HEK293T (cell line): ENCODE data around the gene PDS5B.
"Not testable (repeated sequence)": the region's sequence is repeated elsewhere in the genome, so short reads cannot be mapped to it uniquely, and the experiment has no call there.

ENCODE experiments used
- CTCF ChIA-PET: fragments of 350-600 bp; formaldehyde crosslinking; extraction: SDS; loops from one replicate; lab custom pipeline; 2021; ENCODE audit warnings: antibody characterized with exemption, inconsistent platforms; lab: Yijun Ruan, JAX
- POLR2A ChIA-PET: fragments of 350-600 bp; formaldehyde crosslinking; extraction: SDS; loops from one replicate; lab custom pipeline; 2020; ENCODE audit warnings: antibody characterized with exemption, inconsistent platforms; lab: Yijun Ruan, JAX
- DNase-seq: peaks from one replicate; pipeline ENCODE4 v3.0.0; 2012; ENCODE audit warnings: mixed read lengths; ENCODE audit errors: extremely low spot score
- ARNT ChIP-seq: fragments of 450-650 bp; IDR thresholded peaks from 2 replicates; pipeline ENCODE4 v1.6.1; 2017; ENCODE audit warnings: mild to moderate bottlenecking
- BHLHE40 ChIP-seq: fragments of 450-650 bp; IDR thresholded peaks from 2 replicates; pipeline ENCODE4 v1.6.1; 2016; ENCODE audit warnings: mild to moderate bottlenecking, moderate library complexity, borderline replicate concordance
- CTBP1 ChIP-seq: fragments of 450-650 bp; IDR thresholded peaks from 2 replicates; pipeline ENCODE4 v1.6.1; 2016; ENCODE audit warnings: borderline replicate concordance
- ELF4 ChIP-seq: fragments of 450-650 bp; IDR thresholded peaks from 2 replicates; pipeline ENCODE4 v1.6.1; 2017; ENCODE audit warnings: antibody characterized with exemption
- FOXA1 ChIP-seq: fragments of 450-650 bp; IDR thresholded peaks from 2 replicates; pipeline ENCODE4 v1.6.1; 2016; ENCODE audit warnings: mild to moderate bottlenecking
- FOXK2 ChIP-seq: fragments of 450-650 bp; IDR thresholded peaks from 2 replicates; pipeline ENCODE4 v1.6.1; 2016; ENCODE audit warnings: mild to moderate bottlenecking
- FOXM1 ChIP-seq: fragments of 450-650 bp; IDR thresholded peaks from 2 replicates; pipeline ENCODE4 v1.6.1; 2017; ENCODE audit warnings: mild to moderate bottlenecking, borderline replicate concordance
- HDGF ChIP-seq: fragments of 450-650 bp; IDR thresholded peaks from 2 replicates; pipeline ENCODE4 v1.6.1; 2017; ENCODE audit warnings: antibody characterized with exemption, borderline replicate concordance
- L3MBTL2 ChIP-seq: fragments of 450-650 bp; conservative IDR thresholded peaks from 2 replicates; pipeline ENCODE4 v1.6.1; 2016; ENCODE audit warnings: mild to moderate bottlenecking
- LEF1 ChIP-seq: fragments of 450-650 bp; IDR thresholded peaks from 2 replicates; pipeline ENCODE4 v1.6.1; 2017; ENCODE audit warnings: mild to moderate bottlenecking, borderline replicate concordance
- NFRKB ChIP-seq: fragments of 450-650 bp; IDR thresholded peaks from 2 replicates; pipeline ENCODE4 v1.6.1; 2016; ENCODE audit warnings: mild to moderate bottlenecking, moderate library complexity
- PKNOX1 ChIP-seq: fragments of 450-650 bp; IDR thresholded peaks from 2 replicates; pipeline ENCODE4 v1.6.1; 2016
- SP1 ChIP-seq: fragments of 450-650 bp; IDR thresholded peaks from 2 replicates; pipeline ENCODE4 v1.6.1; 2017
- SUZ12 ChIP-seq: fragments of 450-650 bp; IDR thresholded peaks from 2 replicates; pipeline ENCODE4 v1.6.1; 2016; ENCODE audit warnings: mild to moderate bottlenecking
- TARDBP ChIP-seq: fragments of 450-650 bp; IDR thresholded peaks from 2 replicates; pipeline ENCODE4 v1.6.1; 2016
- ZNF384 ChIP-seq: fragments of 450-650 bp; IDR thresholded peaks from 2 replicates; pipeline ENCODE4 v1.6.1; 2016

PDS5B gene

GRCh38 chr13:32707471-32707870 is 121.2 kb downstream of the PDS5B start:
- no peak for TF ChIP-seq NFRKB
- TF ChIP-seq FOXA1 = no peak
- TF ChIP-seq ELF4 = no peak
- no peak for TF ChIP-seq LEF1
- TF ChIP-seq ZNF384 = no peak
- no peak for TF ChIP-seq FOXK2
- TF ChIP-seq TARDBP = no peak
- no peak for TF ChIP-seq HDGF
- no peak for TF ChIP-seq FOXM1
- no peak for TF ChIP-seq L3MBTL2
- TF ChIP-seq CTBP1 = no peak
- TF ChIP-seq SP1 = no peak
- TF ChIP-seq SUZ12 = no peak
- TF ChIP-seq BHLHE40 = no peak
- no peak for TF ChIP-seq PKNOX1
- no peak for TF ChIP-seq ARNT
- no peak for DNase-seq
- ChIA-PET POLR2A (no interaction called here), CTCF (no interaction called here)

GRCh38 chr13:32713397-32713796 is 127.1 kb downstream of the PDS5B start:
- ChIA-PET POLR2A (no interaction called here), CTCF (no interaction called here)
- no peak for DNase-seq
- TF ChIP-seq FOXA1 = no peak
- TF ChIP-seq FOXM1 = no peak
- no peak for TF ChIP-seq TARDBP
- TF ChIP-seq FOXK2 = no peak
- TF ChIP-seq CTBP1 = no peak
- no peak for TF ChIP-seq ZNF384
- no peak for TF ChIP-seq SUZ12

GRCh38 chr13:32716201-32716600 is 129.9 kb downstream of the PDS5B start:
- DNase-seq, CTCF ChIA-PET, POLR2A ChIA-PET: not testable (repeated sequence)

GRCh38 chr13:32720026-32720425 is 133.8 kb downstream of the PDS5B start:
- ChIA-PET POLR2A (no interaction called here), CTCF (no interaction called here)
- TF ChIP-seq CTBP1 = no peak
- no peak for TF ChIP-seq FOXK2
- TF ChIP-seq LEF1 = no peak
- TF ChIP-seq FOXA1 = no peak
- TF ChIP-seq HDGF = no peak
- TF ChIP-seq NFRKB = no peak
- TF ChIP-seq SP1 = no peak
- no peak for TF ChIP-seq PKNOX1
- DNase-seq = no peak

GRCh38 chr13:32721131-32722034 is 135.1 kb downstream of the PDS5B start:
- CTCF ChIA-PET, POLR2A ChIA-PET, DNase-seq: not testable (repeated sequence)

GRCh38 chr13:32722340-32722739 is 136.1 kb downstream of the PDS5B start:
- no peak for TF ChIP-seq PKNOX1
- no peak for TF ChIP-seq ELF4
- no peak for TF ChIP-seq L3MBTL2
- no peak for TF ChIP-seq LEF1
- TF ChIP-seq HDGF = no peak
- no peak for TF ChIP-seq TARDBP
- TF ChIP-seq CTBP1 = no peak
- TF ChIP-seq FOXK2 = no peak
- no peak for TF ChIP-seq SUZ12
- no peak for TF ChIP-seq ARNT
- TF ChIP-seq ZNF384 = no peak
- no peak for TF ChIP-seq NFRKB
- TF ChIP-seq BHLHE40 = no peak
- TF ChIP-seq FOXA1 = no peak
- TF ChIP-seq SP1 = no peak
- no peak for DNase-seq
- ChIA-PET CTCF (no interaction called here), POLR2A (no interaction called here)

GRCh38 chr13:32723987-32724386 is 137.7 kb downstream of the PDS5B start:
- POLR2A ChIA-PET = no interaction called here

More at GRCh38 chr13:32723987-32724386, 137.7 kb downstream of the PDS5B start:
- TF ChIP-seq LEF1 (no peak), SP1 (no peak), ZNF384 (no peak), ELF4 (no peak), TARDBP (no peak), HDGF (no peak), PKNOX1 (no peak), FOXK2 (no peak), FOXA1 (no peak), FOXM1 (no peak), CTBP1 (no peak), L3MBTL2 (no peak)
- no peak for DNase-seq
- CTCF ChIA-PET = no interaction called here
